Left lung (tissue), 10 donors: Measurements from ENCODE around the gene PTPRT. TPM values are rescaled to one million over a fixed set of nuclear protein-coding genes. Genes with fewer than 3 reads are reported as not detected.
A peak's percentile ranks its signal among the peaks of the same experiment; 100 is the strongest.

Experiments
- ATAC-seq: fragments of 200-7000 bp; cut with Tn5 transposase; one replicate; pipeline ENCODE4 v1.9.1; 2020; ENCODE audit warnings: moderate library complexity
- DNase-seq, 4 donors: peaks; one replicate each; pipeline ENCODE4 v3.0.0-alpha.2; 2013 to 2020
- H3K27ac ChIP-seq, 2 donors: fragments of 200-600 bp; sonication (generic) in 1 of 2; one replicate each; pipeline versions ENCODE4 v1.5.0 to v1.8.0; 2020 to 2021
- H3K27me3 ChIP-seq, 2 donors: fragments of 200-600 bp; sonication (generic) in 1 of 2; one replicate each; pipeline versions ENCODE4 v1.5.0 to v1.8.0; 2020 to 2021
- H3K36me3 ChIP-seq, 2 donors: fragments of 200-600 bp; sonication (generic) in 1 of 2; one replicate each; pipeline versions ENCODE4 v1.5.0 to v1.8.0; 2020 to 2021
- H3K4me1 ChIP-seq, 2 donors: fragments of 200-600 bp; one replicate each; pipeline ENCODE4 v1.8.0; 2021
- H3K4me3 ChIP-seq, 2 donors: fragments of 200-600 bp; sonication (generic) in 1 of 2; one replicate each; pipeline versions ENCODE4 v1.5.0 to v1.8.0; 2020 to 2021; ENCODE audit warnings: mild to moderate bottlenecking in 1 of 2
- H3K9me3 ChIP-seq, 2 donors: fragments of 200-600 bp; sonication (generic) in 1 of 2; one replicate each; pipeline versions ENCODE4 v1.5.0 to v1.8.0; 2020 to 2021
- intact Hi-C, 2 donors: fragments of 100-400 bp; cut with DNase I; formaldehyde crosslinking; loops; one replicate each; pipeline versions ENCODE4 v1.11.2 to v1.14.2; 2022
- polyA plus RNA-seq, 6 donors: library from polyadenylated mRNA; unstranded; fragments of 120-200 nt; gene quantifications; one replicate each; pipeline ENCODE4 v1.2.1, GENCODE V29; 2013; ENCODE audit not compliant: insufficient read length in 6 of 6
- total RNA-seq, 2 donors: library from RNA; stranded (reverse); fragmentation: NEBNext Ultra II Directional; extraction: Animal tissue kit (Norgen Biotek cat#: 25700); gene quantifications; one replicate each; pipeline ENCODE4 v1.2.1, GENCODE V29; 2021
- TF ChIP-seq, protein P1 (sequence below), 2 donors: fragments of 200-600 bp; sonication (generic) in 1 of 2; IDR thresholded peaks; one replicate each; pipeline versions ENCODE4 v1.5.0 to v1.8.0; 2021; ENCODE audit warnings: antibody characterized with exemption in 2 of 2
- donor health status: DM: no; HTN: yes; CAD: no.
- donor health status: DM: no; HTN: no; CAD: no.

The PTPRT gene
- total and polyA plus RNA-seq, 8 donors = 0.15 to 2.9 (median 1.4) TPM

DNA sequence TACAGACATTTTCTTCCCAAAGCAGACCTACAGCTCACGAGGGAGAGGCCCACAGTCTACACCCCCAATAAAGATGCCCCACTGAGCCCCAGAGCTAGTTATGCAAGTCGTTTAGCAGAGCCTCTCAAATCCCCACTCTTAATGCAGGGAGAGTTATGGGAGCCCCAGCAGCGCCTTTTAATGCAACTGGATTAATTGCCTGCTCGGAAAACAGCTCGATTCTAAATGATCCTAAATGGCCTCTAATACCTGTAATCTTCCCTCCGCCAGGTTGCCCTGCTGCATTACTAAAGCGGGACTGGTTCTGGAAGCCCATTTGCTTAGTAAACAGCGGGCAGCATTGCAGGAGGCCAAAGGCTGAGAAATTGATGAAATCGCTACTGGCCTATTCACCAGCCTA lies 656.9 kb downstream of the PTPRT start:
- TF ChIP-seq, protein P1, sequence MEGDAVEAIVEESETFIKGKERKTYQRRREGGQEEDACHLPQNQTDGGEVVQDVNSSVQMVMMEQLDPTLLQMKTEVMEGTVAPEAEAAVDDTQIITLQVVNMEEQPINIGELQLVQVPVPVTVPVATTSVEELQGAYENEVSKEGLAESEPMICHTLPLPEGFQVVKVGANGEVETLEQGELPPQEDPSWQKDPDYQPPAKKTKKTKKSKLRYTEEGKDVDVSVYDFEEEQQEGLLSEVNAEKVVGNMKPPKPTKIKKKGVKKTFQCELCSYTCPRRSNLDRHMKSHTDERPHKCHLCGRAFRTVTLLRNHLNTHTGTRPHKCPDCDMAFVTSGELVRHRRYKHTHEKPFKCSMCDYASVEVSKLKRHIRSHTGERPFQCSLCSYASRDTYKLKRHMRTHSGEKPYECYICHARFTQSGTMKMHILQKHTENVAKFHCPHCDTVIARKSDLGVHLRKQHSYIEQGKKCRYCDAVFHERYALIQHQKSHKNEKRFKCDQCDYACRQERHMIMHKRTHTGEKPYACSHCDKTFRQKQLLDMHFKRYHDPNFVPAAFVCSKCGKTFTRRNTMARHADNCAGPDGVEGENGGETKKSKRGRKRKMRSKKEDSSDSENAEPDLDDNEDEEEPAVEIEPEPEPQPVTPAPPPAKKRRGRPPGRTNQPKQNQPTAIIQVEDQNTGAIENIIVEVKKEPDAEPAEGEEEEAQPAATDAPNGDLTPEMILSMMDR (IDR thresholded peaks at IDR 0.05) = no peak
- no peak for ATAC-seq
- Histone ChIP-seq H3K36me3 (no peaks in the 10 kb centered on the region), H3K9me3 (no peaks in the 10 kb centered on the region), H3K4me1 (no peaks in the 10 kb centered on the region), H3K4me3 (no peak overlapping the region), H3K27me3 (no peaks in the 10 kb centered on the region), H3K27ac (no peak overlapping the region)
- intact Hi-C loops = no loop called here
- no peak for DNase-seq

DNA sequence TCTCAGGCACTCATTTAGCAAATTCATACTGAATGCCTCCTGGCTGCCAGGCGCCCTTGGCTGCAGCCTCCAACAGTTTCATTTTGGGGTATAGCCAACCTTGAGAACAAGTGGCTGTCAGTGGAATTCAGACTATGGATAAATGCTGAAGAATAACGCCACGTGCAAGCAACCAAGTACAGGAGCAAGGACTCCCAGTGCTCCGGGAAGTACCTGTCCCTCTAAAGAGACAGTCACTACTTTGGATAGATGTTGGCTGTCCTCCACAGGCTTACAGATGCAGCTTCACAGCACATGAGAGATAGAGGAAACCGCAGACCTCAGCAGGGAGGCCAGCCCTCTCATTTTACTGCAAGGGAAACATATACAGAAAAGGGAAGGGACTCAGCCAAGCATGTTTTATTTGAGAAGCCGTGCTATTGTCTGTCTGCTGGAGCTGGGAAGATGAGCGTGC lies 658.2 kb downstream of the PTPRT start:
- H3K27me3 ChIP-seq = no peaks in the 10 kb centered on the region
- no peak overlapping the region for H3K27ac ChIP-seq
- ATAC-seq (peak; percentile 43), DNase-seq (peak in 1 of 4 donors; percentile 1)
- no peak overlapping the region for H3K4me3 ChIP-seq
- no peaks in the 10 kb centered on the region for H3K4me1 ChIP-seq
- intact Hi-C loops = no loop called here
- H3K9me3 ChIP-seq = no peaks in the 10 kb centered on the region
- TF ChIP-seq, protein P1 (IDR thresholded peaks at IDR 0.05) = no peak
- H3K36me3 ChIP-seq = no peaks in the 10 kb centered on the region

DNA sequence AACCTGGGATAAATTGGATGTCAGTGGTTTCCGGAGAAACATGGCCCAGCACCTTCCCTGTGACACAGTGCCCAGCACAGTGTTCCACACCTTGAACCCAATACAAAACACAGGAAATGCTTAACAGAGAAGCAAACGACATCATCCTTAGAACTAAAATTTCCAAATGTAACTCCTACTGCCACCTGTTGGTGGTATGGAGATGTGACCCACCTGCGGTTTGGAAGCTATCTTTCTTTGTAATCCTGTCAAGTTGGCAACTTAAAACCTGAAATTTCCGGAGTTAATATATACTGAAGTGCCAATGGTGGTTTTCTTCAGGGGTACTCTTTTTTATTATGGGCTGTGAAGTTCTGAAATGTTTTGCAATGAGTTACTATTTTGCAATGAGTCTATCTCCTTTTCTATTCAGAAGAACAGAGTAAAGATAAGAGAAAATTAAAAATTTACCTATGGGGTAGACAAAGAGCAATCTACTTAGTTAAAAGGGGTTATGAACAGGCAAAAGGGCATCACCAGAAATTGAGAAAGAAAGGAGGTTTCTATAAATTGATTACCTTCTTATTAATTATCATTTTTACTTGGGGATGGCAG lies 658.8 kb downstream of the PTPRT start:
- H3K4me3 ChIP-seq = no peak overlapping the region
- no peaks in the 10 kb centered on the region for H3K9me3 ChIP-seq
- no peak overlapping the region for H3K27ac ChIP-seq
- ATAC-seq (peak; percentile 77), DNase-seq (peak in 2 of 4 donors; percentile 12 to 44)
- H3K4me1 ChIP-seq = no peaks in the 10 kb centered on the region
- TF ChIP-seq, protein P1 (IDR thresholded peaks at IDR 0.05) = peak; percentile 52 to 59
- no peaks in the 10 kb centered on the region for H3K36me3 ChIP-seq
- intact Hi-C loops = no loop called here
- H3K27me3 ChIP-seq = no peaks in the 10 kb centered on the region

DNA sequence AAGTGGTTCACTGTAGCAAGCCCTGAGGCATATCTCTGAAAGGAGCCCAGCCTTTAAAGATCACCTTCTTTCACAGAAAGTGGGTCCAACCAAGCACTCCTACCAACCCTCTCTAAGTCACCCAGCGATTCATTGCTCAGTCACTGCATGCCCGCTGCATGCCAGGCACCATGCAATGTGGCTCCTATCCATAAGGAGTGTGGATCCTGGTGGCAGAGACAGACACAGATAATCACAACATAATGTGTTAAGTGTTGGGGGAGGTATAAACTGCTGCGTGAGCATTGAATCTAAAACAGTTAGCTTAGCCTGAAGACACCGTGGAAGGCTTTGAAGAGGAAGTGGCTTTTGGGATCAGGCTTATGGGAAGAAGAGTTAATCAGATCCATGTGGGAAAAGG lies 659.5 kb downstream of the PTPRT start:
- Histone ChIP-seq H3K4me3 (no peak overlapping the region), H3K9me3 (no peaks in the 10 kb centered on the region), H3K27ac (no peak overlapping the region), H3K36me3 (no peaks in the 10 kb centered on the region), H3K4me1 (no peaks in the 10 kb centered on the region), H3K27me3 (no peaks in the 10 kb centered on the region)
- no peak for DNase-seq
- ATAC-seq = no peak
- TF ChIP-seq, protein P1 (IDR thresholded peaks at IDR 0.05) = no peak
- intact Hi-C loops = no loop called here

DNA sequence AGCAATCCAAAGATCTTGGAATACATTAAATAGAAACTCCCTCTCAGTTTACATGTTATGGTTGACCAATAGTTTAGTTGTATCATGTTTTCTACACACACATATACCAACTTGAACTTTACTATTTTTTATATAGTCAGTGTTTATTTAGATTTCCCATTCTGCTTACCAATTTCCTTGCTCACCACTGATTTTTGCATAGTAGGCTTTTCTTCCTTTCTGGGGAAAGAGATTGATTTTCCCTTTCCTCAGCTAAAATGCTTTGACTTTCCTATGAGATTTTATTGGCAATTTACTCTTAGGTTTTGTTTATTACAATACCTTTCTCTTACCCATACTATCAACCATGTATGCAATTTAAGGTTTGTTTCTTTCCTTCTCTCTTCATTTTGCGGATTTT lies 665.6 kb downstream of the PTPRT start:
- no peak overlapping the region for H3K27ac ChIP-seq
- intact Hi-C loops = no loop called here
- no peaks in the 10 kb centered on the region for H3K9me3 ChIP-seq
- H3K4me3 ChIP-seq = no peak overlapping the region
- no peaks in the 10 kb centered on the region for H3K4me1 ChIP-seq
- DNase-seq (no peak), ATAC-seq (no peak)
- TF ChIP-seq, protein P1 (IDR thresholded peaks at IDR 0.05) = no peak
- peaks cover 0 to 5% of the 10 kb centered on the region in 2 donors for H3K27me3 ChIP-seq
- no peaks in the 10 kb centered on the region for H3K36me3 ChIP-seq
